H1 (cell line): ENCODE results near the gene PPP1R3C. TPM values are rescaled to one million over a fixed set of nuclear protein-coding genes. Genes with fewer than 3 reads are reported as not detected.

Source experiments
- CHD7 ChIP-seq: fragments of 300-600 bp; sonication (generic); IDR thresholded peaks from 2 replicates; pipeline ENCODE4 v1.7.1; 2012; ENCODE audit warnings: low read length, moderate library complexity, mild to moderate bottlenecking, inconsistent platforms; ENCODE audit not compliant: insufficient replicate concordance
- EGR1 ChIP-seq: IDR thresholded peaks from 2 replicates; pipeline ENCODE4 v1.6.1; 2011; ENCODE audit warnings: low read depth, low read length, borderline replicate concordance
- KDM1A ChIP-seq: fragments of 200-600, 300-600 bp; sonication (generic); IDR thresholded peaks from 2 replicates; pipeline ENCODE4 v1.7.1; 2016; ENCODE audit warnings: mild to moderate bottlenecking, low read length, borderline replicate concordance
- RAD21 ChIP-seq, 2 experiments: IDR thresholded peaks in 1 of 2; conservative IDR thresholded peaks in 1 of 2; 2 replicates each; pipeline ENCODE4 v1.6.1; 2011; ENCODE audit warnings: low read depth in 2 of 2, low read length in 2 of 2, improper control_type of control experiment in 1 of 2, inconsistent platforms in 1 of 2, mild to moderate bottlenecking in 1 of 2, moderate library complexity in 1 of 2
- RFX5 ChIP-seq: IDR thresholded peaks from 2 replicates; pipeline ENCODE4 v1.6.1; 2011; ENCODE audit warnings: low read depth, low read length, improper control_type of control experiment, borderline replicate concordance
- RXRA ChIP-seq: IDR thresholded peaks from 2 replicates; pipeline ENCODE4 v1.6.1; 2011; ENCODE audit warnings: low read depth, mild to moderate bottlenecking, low read length, moderate library complexity; ENCODE audit not compliant: insufficient read depth
- SIX5 ChIP-seq: IDR thresholded peaks from 2 replicates; pipeline ENCODE4 v1.6.1; 2011; ENCODE audit warnings: mild to moderate bottlenecking, low read depth, low read length
- polyA plus RNA-seq, 7 experiments: library from polyadenylated mRNA; depleted of rRNA in 3 of 7; stranded (reverse) in 5 of 7; unstranded in 2 of 7; fragments of >200 nt in 5 of 7; fragments of 200-250 nt in 2 of 7; gene quantifications; 1 replicate in 5 of 7; 2 replicates in 1 of 7; 4 replicates in 1 of 7; pipeline versions ENCODE4 v1.2.1 to v1.2.3, GENCODE V29; 2011 to 2013; ENCODE audit warnings: missing spikeins in 2 of 7, mixed read lengths in 2 of 7
- total RNA-seq: library from RNA; stranded (reverse); fragmentation: NEBNext Ultra II Directional; extraction: Animal tissue kit (Norgen Biotek cat#: 25700); gene quantifications from 2 replicates; pipeline ENCODE4 v1.2.1, GENCODE V29; 2021

Gene PPP1R3C
- total and polyA plus RNA-seq, 2 of the 8 experiments (the other 6 are each of a cell fraction or from before 2014, with no cell fraction given) = 1.3 TPM

- TF ChIP-seq CHD7 (no peak), EGR1 (no peak), SIX5 (no peak), RXRA (no peak), KDM1A (no peak), RFX5 (no peak), RAD21 (IDR thresholded peaks at IDR 0.05 in 1 of 2, conservative IDR thresholded peaks at IDR 0.05 in 1 of 2; ENCODE audit: low read depth in 2 of 2, low read length in 2 of 2) (no peak)
These were observed 30.4 kb downstream of the PPP1R3C start (continued) for GRCh38 chr10:91602449-91602848.
